ENCODE data around the gene PTPN21. TPM values are rescaled to one million over a fixed set of nuclear protein-coding genes. Genes with fewer than 3 reads are reported as not detected.

PTPN21 gene
- total RNA-seq: 31.3 TPM

DNA sequence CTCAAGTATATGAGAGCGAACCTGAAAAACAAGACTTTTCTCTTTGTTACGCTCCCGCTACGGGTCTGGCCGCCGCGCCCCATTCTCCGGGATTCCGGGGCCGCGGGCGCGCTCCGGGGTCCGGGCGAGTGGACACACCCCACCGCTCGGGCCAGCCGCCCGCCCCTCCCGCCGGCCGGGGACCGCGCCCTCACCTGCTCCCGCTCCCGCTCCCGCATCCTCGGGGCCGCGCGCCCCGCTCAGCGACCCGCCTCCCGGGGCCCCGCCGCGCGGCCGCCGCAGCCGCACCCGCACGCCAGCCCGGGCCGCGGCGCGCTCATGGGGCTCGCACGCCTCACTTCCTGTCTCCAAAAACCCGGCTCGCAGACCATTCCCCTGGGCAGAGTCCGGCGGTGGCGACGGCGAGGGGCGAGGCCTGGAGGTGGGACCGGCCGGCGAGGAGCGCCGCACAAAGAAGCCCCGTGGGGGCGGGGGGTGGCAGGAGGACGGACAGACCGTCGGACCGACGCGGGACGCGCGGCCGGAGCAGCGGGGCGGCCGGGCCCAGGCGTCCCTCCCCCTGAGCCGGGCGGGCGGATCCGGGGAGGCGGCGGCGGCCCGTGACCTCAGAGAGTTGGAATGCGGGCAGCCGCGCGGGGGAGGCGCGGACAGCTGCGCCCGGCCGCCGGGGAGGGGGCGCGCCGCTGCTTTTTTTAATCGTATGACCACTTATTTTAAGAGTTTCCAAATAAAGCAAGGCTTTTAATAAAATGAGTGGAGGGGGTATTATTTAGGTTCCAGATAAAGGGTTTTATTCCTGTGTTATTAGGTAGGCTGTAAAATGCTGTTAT, at the start of gene PTPN21:
TSS of gene PTPN21 (minus strand) at position 551 of the 830 bp plus-strand sequence. CDS start 4,590 bp downstream, outside the sequence.
- DNase-seq: peak; percentile 92

DNA sequence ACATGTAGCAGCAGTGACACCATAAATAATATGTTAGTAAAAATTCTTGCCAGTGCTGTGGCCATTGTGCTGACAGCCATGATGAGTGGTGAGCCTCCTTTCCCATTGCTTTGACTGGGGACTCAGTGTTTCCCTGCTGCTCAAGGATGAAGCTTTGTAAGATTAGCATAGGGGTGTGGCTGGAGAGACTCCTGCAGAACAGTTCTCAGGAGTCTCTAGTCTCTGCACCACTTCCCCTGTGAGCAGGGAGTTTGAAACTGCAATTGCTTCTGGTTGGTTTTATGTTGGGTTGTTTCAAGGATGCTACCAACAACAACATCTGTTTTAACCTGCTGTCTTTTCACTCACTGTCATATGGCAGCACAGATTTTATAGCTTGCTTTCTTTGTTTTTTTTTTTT, 49.4 kb upstream of the PTPN21 start:
- no peak for DNase-seq

DNA sequence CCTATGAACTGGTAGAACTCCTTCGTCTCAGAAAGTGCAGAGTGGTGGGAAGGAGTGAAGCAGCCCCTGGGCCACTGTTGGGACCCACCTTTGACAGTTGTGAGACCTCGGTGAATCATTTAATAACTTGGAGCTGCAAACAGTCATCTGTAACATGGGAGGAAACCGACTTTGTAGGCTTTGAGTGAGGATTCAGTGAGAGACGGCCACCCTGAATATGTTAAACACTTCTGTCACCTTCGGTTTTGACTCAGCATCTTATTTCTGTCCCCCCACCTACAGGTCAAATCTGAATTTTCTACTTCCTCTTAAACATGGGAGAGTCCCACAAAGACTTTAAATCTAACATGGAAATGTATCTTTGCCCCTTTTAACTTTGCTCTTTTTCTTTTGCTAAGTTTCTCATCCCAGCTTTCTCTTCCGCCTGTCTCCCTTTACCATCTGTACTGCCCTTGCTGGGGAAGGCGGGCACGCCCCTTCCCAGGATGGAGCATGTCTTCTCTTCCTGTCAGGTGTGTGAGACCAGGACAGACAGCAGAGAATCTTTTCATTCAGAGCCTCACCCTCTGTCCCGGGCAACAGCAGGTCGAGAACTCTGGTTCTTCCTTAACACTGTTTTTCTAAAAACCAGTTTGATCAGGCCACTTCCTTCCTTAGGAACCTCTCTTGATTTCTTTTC, 45.1 kb upstream of the PTPN21 start:
- no peak for DNase-seq

DNA sequence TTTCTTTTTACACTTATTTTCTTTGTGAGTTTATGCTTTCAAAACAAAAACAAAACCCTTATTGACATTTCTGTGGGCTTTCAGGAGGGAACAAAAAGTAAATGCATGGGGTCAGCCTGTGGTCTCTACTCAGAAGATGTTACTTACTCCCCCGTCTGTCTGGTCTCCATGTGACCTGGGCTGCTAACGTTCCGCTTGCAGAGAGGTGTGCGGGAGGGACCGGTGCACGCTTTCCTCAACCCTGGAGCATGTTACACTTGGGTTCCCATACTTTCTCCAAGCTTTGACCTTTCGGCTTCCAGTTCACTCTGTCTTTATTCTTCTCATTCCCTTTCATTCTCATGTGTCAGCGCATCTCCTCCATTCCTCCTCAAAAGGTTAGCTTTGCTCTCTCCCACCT, 44.5 kb upstream of the PTPN21 start:
- no peak for DNase-seq

DNA sequence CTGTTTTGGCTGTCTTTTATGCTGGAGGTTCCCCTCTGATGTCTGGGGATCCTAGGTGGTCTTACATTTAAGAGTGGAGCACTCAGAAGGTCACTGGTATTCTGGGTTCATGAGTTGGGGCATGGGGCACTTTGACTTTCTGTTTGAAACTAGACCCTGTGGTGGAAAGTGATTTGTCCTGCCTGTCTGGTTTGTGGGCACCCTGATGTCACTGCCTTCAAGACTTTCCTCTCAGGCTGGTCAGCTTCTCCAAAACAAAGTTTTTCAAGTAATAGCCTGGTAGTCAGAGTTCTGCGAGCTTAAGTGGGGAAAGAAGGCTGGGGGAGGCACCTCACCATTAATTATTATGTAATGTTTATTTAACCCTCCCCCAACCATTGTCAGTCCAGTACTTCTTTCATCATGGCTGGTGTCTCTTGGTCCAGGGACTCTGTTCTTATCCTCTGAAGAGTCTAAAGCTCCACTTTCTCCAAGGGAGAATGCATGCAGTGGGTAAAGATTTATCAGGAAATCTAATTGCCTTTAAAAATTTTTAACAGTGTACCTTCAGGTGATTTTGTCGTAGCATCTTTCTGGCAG, 43.4 kb upstream of the PTPN21 start:
- no peak for DNase-seq

DNA sequence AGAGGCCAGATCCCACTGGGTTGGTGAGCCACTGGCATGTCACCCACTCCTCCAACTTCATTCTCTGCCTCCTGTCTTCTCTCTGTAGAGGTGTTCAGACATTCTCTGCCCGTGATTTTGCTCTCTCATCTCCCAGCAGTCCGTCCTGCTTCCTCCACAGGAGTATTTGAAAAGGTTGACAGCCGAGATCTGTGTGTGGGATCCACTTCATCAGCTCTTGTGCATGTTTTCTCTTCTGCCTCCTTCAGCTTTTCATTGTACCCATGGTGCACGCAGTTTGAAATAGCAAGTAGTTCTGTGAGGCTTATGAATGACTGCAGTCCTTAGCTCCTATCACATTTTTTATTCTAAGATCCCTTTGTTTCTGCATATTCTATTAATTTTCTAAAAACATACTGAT, 42.8 kb upstream of the PTPN21 start:
- DNase-seq: no peak

DNA sequence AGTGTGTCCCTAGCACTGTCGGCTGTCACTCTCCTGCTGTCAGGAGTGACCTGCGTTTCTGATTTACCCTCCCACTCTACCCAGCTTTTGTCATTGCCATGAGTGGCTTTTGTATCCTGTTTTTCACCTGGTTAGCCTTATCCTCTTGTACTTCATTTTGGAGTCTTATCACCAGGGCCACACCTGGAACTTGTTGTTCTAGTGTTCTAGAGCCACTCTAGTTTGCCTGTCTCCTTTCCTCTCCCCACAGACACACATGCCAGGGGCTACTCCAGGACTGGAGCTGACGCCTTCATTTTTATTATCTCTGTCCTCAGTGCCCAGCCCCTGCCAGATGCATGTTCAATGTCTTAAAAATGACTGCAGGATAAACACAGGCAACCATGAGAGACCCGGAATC, 42.2 kb upstream of the PTPN21 start:
- no peak for DNase-seq

DNA sequence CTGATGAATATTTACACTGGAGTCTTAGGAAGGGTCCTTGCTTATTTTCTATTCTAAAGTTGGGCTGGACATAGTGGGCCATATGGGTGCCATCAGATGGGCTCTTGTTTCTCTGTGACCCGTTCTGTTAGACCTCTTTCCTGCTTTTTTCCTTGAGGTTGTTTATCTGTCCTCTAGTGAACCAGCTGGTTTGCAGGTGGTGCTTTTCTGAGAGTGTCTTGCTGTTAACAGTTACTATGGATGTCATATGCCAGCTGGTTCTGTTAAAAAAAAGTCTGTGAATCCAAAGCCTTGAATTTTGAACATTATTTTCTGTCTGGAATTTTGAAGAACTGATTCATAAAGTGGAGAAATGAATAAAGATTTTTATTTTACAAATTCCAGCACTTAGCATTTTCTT, 37.2 kb upstream of the PTPN21 start:
- DNase-seq: peak; percentile 16

DNA sequence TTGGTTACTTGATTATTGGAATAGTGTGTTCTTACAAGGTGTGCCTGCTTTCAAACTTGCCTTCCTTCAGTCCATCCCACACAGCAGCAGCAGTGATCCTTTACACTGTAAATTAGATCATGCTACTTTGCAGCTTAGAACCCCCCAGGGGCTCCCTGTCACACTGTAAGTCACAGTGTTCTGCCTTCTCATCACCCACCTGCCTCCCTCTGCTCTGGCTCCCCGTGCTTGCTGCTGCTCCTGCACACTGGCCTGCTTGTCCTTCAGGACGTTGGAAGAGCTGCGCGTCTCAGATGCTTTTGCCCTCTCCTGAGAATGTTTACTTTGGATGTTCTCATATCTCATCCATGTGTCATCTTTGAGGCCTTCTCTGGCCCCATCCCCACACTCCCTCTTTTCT, 35.4 kb upstream of the PTPN21 start:
- DNase-seq: no peak

DNA sequence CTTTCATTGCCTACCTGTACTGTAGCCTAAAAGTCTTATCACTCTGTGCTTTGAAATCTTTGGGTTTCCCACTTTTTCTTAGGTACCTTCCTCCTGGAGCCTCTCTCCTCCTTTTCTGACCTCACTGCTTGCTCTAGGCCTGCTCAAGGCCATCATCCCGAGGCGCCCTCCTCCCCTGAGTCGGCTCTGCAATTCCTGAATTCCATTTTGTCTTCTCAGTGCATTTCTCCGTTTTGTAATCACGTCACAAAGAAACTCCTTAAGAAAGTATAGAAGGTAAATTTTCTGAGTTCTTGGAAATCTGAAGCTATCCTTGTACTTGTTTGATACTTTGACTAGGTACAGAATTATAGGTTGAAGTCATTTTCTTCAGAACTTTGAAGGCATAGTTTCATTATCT, 33.3 kb upstream of the PTPN21 start:
- DNase-seq: no peak

DNA sequence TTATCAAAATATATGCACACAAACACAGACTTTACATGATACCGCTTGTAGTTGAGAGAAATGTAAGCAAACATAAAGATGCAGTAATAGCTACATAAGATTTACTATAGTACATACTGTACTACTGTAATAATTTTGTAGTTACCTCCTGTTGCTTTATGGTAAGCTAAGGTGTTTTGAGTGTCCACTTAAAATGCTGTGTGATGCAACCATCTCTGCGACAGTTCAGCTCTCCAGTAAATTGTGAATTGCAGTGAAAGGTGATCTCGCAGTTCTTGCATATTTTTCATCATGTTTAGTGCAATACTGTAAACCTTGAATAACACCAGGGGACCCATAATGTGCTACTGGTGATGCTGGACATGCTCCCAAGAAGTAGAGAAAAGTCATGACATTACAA, 29.6 kb upstream of the PTPN21 start:
- no peak for DNase-seq

DNA sequence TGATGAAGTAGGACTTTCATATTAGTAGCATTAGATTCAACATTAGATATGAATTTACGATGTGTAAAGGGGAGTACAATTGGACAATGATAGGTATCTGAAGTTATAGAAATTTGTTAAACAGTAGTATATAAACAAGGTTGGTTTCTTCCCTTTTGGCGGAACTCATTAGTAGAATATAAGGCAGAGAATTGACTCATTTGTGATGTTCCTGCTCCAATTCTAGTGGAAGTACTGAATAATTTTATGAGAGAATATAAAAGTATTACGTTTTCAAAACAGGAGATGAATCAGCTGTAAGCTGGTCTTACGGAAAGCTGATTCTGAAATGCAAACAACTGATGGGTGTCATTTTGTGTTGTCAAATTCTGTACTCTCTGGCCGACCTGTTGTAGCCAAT, 21.4 kb upstream of the PTPN21 start:
- no peak for DNase-seq

DNA sequence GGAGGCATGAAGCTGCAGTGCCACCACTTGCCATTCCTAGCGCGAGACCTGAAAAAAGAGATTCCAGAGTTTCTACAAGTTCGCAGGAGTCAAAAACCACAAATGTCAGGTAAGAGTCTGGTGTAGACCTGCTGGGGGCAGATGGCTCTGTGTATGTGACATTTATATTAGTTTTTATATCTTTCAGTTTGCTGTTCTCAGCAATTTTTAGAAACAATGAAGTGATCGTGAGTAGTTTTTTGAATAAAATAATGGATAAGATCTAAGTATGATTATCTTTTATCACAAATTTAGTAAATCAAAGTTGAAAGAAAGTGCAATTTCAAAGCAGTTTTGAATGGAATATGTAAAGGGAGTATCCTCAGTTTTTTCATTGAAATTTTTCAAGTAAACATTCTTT, 17.3 kb upstream of the PTPN21 start:
- DNase-seq: no peak

DNA sequence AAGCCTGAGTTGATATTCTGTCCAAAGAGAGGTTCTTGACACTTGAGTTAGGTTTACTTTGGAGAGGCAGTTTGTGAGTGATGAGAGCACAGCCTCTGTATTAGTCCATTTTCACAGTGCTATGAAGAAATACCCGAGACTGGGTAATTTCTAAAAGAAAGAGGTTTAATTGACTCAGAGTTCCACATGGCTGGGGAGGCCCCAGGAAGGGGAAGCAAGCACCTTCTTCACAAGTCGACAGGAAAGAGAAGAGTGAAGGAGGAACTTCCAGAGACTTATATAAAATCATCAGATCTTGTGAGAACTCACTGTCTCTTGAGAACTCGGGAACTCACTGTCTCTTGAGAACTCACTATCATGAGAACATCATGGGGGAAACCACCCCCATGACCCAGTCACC, 13.4 kb upstream of the PTPN21 start:
- no peak for DNase-seq

DNA sequence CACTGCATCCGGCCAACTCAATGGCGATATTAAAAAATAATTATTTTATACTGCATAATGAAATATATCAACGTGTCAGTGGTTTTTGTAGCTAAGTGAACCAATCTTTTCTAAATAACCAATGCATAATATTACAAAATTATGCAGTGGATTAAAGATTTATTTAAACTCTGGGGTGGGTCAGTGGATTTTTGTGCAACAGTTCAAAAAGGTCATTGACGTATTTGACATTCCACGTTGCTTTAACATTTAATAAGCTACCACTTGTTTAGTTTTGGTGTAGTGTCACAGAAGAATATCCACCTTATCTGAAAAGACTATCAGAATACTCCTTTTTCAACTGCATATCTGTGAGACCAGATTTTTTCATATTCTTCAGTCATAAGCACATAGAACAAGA, 10.6 kb upstream of the PTPN21 start:
- DNase-seq: no peak

DNA sequence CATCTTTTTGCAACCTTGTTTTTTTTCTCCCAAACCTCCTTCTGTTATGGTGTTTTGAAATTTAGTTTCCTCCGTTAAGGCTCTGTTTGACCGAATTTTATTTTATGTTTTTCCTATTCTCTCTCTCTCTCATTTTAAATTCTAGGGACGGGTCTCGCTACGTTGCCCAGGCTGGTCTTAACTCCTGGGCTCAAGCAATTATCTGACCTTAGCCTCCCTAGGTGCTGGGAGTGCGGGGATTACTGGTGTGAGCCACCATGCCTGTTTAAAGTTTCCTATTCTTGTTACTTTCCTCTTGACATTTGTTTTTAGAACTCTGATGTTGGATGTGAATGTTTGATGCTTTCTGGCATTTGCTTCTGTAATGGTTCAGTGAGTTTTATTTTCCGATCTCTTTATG, 9.0 kb upstream of the PTPN21 start:
- no peak for DNase-seq

DNA sequence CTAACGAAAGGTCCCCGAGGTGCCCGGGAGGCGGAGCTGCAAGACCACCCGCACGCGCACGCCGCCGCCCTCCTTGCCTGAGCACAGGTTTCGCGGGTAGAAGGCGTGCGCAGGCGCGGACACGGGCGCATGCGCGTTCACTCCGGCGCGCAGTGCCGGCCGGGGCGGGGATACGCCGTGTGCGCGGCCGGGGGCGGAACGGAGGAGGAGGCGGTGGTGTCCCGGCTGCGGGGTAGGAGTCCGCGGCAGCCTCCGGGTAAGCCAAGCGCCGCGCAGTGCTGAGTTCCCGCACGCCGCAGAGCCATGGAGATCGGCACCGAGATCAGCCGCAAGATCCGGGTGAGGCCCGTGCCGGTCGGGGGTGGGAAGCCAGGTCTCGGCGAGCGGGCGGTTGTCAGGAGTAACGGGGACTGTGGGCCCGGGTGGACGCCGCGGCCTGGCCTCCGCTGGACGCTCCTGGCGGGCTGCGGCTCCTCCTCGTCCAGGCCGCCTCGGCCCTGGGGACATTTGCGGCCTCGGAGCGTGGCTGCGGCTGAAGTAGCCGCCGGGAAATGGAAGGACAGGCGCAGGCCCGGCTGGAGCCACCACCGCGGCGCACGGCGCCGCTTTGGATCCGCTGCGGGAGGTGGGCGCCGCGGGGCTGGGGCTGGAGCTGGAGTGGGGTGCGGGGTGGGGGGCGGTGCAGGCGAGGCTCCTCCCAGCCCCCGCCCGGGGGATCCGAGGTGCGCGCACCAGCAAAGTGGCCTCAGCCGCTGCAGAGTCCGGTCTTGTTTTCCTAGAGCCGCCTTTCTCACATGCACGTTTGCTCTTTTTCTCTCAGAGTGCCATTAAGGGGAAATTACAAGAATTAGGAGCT, 8.3 kb upstream of the PTPN21 start, which contains the start of gene ZC3H14:
TSS of gene ZC3H14 (plus strand) at position 207 of the 856 bp plus-strand sequence. CDS start at position 304, 97 bp downstream.
- peak; percentile 96 for DNase-seq

DNA sequence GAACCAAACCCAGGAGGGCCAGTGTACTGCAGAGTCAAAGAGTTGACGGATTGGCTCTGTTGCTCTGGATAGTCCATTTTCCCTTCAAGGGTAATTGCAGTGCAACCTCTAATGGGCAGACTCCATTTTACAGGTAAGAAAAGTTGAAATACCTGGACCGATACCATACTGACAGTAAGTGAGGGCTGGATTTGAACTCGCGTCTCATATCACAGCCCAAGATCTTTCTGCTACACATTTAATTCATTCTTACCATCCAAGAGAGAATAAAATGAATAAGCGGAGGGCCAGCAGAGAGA, 7.7 kb upstream of the PTPN21 start:
- DNase-seq: no peak

DNA sequence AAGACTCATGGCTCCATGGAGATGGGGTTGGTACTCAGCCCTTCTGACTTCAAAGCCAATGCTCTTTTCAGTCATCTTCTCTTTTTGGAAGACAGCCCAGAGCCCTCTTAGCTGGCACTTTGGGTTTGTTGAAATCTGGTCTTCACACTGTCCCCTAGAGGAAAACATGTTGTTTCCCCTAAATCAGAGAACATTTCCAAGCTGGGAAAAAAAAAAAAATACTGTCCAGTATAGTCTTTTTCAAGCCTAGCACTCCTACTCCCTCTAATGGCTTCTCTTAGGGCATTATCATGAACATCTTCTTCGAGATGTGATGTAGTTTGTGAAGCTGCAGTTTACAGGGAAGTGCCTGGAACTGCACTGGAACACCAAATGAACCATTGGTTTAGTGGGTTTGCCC, 5.0 kb upstream of the PTPN21 start:
- DNase-seq: peak; percentile 60

DNA sequence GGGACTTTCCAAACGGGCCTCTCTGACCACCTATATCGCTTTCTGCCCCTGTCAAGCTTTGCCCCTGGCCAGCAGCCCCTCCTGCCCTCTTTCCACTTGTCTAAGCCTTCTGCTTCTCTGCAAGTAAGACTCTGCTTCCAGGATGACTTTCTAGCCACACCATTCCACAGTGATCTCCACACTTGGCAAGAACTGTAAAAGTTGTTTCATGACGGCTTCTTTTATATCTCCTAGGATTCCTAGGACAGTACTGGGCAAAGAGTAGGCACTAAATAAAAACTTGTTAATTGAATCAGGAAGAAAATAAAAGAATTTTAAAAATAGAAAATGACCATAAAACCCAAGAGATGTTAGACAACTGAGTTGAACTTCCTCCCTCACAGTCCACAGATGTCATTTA, 1.8 kb upstream of the PTPN21 start:
- peak; percentile 27 for DNase-seq

DNA sequence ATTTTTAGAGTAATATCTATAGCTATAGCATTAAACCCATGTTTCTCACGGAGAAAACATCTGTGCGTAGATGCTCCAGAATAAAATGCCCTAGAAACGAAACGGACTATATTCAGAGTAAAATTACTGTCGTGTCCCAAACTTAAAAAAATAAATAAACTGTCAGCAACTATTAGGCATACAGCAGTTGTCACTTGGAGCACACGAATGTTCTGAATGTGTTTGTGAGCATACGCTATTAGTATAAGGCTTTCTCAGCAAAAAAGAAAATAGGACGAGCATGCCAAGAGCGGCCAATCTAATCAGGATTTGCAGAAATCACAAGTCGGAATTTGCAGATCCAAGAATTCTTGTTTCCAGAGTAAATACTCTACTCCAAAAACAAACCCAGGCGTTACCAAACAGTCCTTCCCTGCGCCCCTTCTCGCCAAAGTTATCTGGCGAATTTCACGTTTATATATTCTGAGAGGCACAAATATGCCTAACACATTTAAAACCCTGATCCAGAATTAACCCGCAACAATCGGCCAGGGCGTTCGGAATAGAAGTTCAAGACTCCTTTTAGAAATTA, 836 bp downstream of the PTPN21 start:
- DNase-seq: peak; percentile 62

DNA sequence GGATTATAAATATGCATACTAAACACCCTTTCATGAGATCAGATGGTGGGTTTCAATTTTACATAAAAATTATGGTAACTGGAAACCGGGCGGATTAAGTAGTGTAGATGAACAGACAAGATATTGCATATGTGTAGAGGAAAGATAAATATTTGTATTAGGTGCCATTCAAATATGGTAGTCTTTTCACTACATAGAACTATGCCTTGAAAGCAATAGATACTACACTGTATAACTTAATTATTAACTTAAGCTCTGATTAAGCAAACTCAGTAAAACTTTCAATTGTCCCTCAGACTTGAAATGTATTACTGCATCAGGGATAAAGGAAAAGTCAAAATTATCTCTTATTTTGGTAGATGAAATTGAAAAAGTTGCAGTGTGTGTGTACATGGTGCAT, 1.9 kb downstream of the PTPN21 start:
- peak; percentile 8 for DNase-seq

All from tongue (tissue), 2 donors.